ENCODE data around the gene CFD. TPM values are rescaled to one million over a fixed set of nuclear protein-coding genes. Genes with fewer than 3 reads are reported as not detected.

Gene CFD
- total RNA-seq, 2 experiments from 2014 or later: 0.60 to 1.4 TPM

DNA sequence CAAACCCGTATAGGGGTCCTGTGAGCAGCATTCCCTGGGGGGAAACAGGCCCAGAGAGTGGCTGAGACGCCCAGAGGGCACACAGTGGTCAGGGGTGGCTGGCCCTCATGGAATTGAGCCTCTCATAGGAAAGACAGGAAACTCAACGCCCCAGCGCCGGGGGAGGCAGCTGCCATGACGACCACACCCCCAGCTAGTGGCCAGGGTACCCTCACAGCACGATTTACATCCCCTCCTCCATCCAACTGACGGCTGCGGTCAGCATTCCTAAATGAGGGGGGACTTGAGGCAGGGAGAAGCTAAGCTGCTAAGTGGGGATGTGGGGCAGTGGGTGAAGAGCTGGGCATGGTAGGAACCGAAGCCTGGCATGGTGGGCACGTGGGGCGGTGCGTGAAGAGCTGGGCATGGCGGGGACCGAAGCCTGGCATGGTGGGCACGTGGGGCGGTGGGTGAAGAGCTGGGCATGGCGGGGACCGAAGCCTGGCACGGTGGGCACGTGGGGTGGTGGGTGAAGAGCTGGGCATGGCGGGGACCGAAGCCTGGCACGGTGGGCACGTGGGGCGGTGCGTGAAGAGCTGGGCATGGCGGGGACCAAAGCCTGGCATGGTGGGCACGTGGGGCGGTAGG lies 23.5 kb downstream of the CFD start:
- POLR2A ChIA-PET: no interaction called here
- no peak overlapping the region for H3K27ac Mint-ChIP-seq
- intact Hi-C loops (cut with micrococcal nuclease): no loop called here
- H3K27me3 Mint-ChIP-seq: no peaks in the 10 kb centered on the region
- H3K4me1 Mint-ChIP-seq (ENCODE audit: low read depth): peaks cover 2% of the 10 kb centered on the region
- no peak overlapping the region for H3K4me3 Mint-ChIP-seq
- TF ChIP-seq, protein P1, sequence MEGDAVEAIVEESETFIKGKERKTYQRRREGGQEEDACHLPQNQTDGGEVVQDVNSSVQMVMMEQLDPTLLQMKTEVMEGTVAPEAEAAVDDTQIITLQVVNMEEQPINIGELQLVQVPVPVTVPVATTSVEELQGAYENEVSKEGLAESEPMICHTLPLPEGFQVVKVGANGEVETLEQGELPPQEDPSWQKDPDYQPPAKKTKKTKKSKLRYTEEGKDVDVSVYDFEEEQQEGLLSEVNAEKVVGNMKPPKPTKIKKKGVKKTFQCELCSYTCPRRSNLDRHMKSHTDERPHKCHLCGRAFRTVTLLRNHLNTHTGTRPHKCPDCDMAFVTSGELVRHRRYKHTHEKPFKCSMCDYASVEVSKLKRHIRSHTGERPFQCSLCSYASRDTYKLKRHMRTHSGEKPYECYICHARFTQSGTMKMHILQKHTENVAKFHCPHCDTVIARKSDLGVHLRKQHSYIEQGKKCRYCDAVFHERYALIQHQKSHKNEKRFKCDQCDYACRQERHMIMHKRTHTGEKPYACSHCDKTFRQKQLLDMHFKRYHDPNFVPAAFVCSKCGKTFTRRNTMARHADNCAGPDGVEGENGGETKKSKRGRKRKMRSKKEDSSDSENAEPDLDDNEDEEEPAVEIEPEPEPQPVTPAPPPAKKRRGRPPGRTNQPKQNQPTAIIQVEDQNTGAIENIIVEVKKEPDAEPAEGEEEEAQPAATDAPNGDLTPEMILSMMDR (IDR thresholded peaks at IDR 0.05): no peak
- no peak for DNase-seq
- peaks cover 2% of the 10 kb centered on the region for H3K36me3 Mint-ChIP-seq (ENCODE audit: low read depth)
- CTCF ChIA-PET: no interaction called here
- H3K9me3 Mint-ChIP-seq: no peaks in the 10 kb centered on the region
- ATAC-seq: no peak

DNA sequence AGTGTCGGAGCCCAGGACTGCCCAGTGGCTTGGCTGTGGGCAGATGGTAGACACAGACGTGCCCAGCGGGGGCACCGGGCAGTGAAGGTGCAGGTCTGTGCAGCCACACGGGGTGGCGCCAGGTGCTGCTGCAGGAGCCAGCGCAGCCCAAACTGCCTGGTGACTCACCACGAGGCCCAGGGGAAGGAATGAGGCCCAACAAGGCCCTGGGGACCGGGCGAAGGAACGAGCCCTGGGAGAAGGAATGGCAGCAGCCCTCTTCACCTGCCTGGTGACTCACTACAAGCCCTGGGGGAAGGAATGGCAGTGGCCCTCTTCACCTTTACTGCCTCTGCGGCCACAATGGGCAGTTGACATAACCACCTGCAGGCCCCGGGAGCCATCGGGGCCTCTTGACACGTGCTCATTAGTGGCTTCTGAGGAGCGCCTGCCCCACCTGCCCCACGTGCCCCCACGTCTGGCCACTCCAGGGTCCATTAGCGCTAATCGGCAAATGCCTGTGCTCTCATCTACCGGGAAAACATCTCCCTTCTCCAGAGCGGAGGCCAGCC lies 24.3 kb downstream of the CFD start:
- Mint-ChIP-seq H3K4me1 (ENCODE audit: low read depth) (peaks cover 2% of the 10 kb centered on the region), H3K27me3 (no peaks in the 10 kb centered on the region), H3K27ac (no peak overlapping the region), H3K9me3 (no peaks in the 10 kb centered on the region), H3K4me3 (no peak overlapping the region), H3K36me3 (ENCODE audit: low read depth) (peaks cover 2% of the 10 kb centered on the region)
- ChIA-PET POLR2A (no interaction called here), CTCF (no interaction called here)
- intact Hi-C loops (cut with micrococcal nuclease): no loop called here
- TF ChIP-seq, protein P1 (IDR thresholded peaks at IDR 0.05): no peak
- ATAC-seq (no peak), DNase-seq (no peak)

- H3K27me3 Mint-ChIP-seq: no peaks in the 10 kb centered on the region
- ChIA-PET POLR2A (no interaction called here), CTCF (no interaction called here)
- peaks cover 4% of the 10 kb centered on the region for H3K4me1 Mint-ChIP-seq (ENCODE audit: low read depth)
- intact Hi-C loops (cut with micrococcal nuclease): no loop called here
- no peak for DNase-seq
- no peaks in the 10 kb centered on the region for H3K9me3 Mint-ChIP-seq
- TF ChIP-seq, protein P1 (IDR thresholded peaks at IDR 0.05): no peak
- no peak for ATAC-seq
- H3K4me3 Mint-ChIP-seq: no peak overlapping the region
- H3K27ac Mint-ChIP-seq: no peak overlapping the region
- H3K36me3 Mint-ChIP-seq (ENCODE audit: low read depth): peaks cover 2% of the 10 kb centered on the region
These were observed 25.2 kb downstream of the CFD start for GRCh38 chr19:884420-885211.

GRCh38 chr19:885536-886224 lies 26.2 kb downstream of the CFD start:
- Mint-ChIP-seq H3K27me3 (no peaks in the 10 kb centered on the region), H3K36me3 (ENCODE audit: low read depth) (peaks cover 2% of the 10 kb centered on the region), H3K9me3 (no peaks in the 10 kb centered on the region), H3K4me3 (no peak overlapping the region), H3K27ac (no peak overlapping the region), H3K4me1 (ENCODE audit: low read depth) (peaks cover 4% of the 10 kb centered on the region)
- DNase-seq: no peak
- ATAC-seq: no peak
- POLR2A ChIA-PET: no interaction called here
- TF ChIP-seq, protein P1 (IDR thresholded peaks at IDR 0.05): no peak
- CTCF ChIA-PET: no interaction called here
- intact Hi-C loops (cut with micrococcal nuclease): no loop called here

GRCh38 chr19:887072-887471 lies 27.6 kb downstream of the CFD start:
- TF ChIP-seq, protein P1 (IDR thresholded peaks at IDR 0.05): no peak
- Mint-ChIP-seq H3K4me3 (no peak overlapping the region), H3K4me1 (ENCODE audit: low read depth) (peaks cover 7% of the 10 kb centered on the region), H3K27me3 (no peaks in the 10 kb centered on the region), H3K9me3 (no peaks in the 10 kb centered on the region), H3K27ac (no peak overlapping the region), H3K36me3 (ENCODE audit: low read depth) (no peaks in the 10 kb centered on the region)
- no peak for ATAC-seq
- ChIA-PET POLR2A (no interaction called here), CTCF (no interaction called here)
- peak; percentile 34 for DNase-seq
- intact Hi-C loops (cut with micrococcal nuclease): no loop called here

All from activated CD8-positive, alpha-beta T cell treated with anti-CD3 and anti-CD28 coated beads for 36 hours (primary cell).